Measurements from ENCODE around the gene CHL1.

Gene CHL1

DNA sequence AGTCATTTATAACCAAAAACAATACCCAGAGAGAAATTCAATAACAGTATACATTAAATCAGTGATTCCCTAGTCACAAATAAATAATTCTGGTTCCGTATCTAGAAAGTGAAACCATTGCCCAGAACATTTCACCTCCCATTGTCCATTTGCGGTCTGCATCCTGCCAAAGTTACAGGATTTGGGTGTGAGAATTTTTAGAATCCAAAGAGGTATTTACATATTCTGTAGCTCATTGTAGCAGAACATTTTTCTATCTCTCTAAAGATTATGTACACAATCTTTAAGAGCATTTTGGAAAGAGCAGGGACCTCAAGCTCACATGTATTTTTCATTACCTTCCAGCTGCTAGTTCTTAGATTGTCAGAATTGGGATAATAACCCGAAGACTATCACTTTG lies 261.6 kb downstream of the CHL1 start:
- DNase-seq (ENCODE audit: low read depth in 3 of 3, low spot score in 1 of 3) = no peak

DNA sequence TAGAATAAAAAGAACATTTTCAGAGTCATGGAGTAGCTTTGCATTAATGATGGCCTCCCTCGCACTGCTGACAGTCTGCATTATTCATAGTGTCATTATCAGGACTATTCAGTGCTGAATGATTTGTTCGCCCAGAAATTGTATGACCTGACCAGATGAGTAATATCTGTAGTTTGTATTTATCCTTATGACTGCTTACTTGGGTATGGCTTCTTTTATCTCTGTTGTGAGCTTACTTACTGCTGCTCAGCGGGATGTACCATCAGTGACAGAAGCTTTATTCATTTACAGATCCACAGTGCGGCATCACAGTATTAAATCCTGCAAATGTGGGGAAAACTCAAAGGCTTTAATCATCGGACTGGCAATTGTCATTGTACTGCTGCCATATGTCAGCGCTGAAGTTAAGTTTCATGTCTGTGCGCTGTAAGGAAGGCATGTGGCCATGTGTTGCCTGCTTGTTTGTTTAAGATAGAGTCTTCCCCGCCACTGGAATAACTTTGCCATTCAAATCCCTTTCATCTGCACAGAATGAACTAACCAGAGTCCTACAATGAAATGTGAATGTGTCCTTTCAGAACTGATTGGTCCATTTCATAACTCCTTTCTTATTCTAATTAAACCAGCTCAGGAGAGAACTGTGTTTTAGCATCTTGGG lies 262.2 kb downstream of the CHL1 start:
- no peak for DNase-seq (ENCODE audit: low read depth in 3 of 3, low spot score in 1 of 3)
